HCT116 (cell line): ENCODE data around the gene MCC.

Experiments
- CTCF ChIP-seq, 3 experiments: fragments of 200-600 bp in 1 of 3; sonication (generic) in 1 of 3; IDR thresholded peaks in 2 of 3; conservative IDR thresholded peaks in 1 of 3; 2 replicates each; pipeline ENCODE4 v1.5.1; 2012 to 2017; ENCODE audit warnings: low read depth in 2 of 3, low read length in 2 of 3, antibody characterized with exemption in 1 of 3, borderline replicate concordance in 1 of 3, control low read depth in 1 of 3, mild to moderate bottlenecking in 1 of 3, mixed read lengths in 1 of 3, mixed run types in 1 of 3, moderate library complexity in 1 of 3; ENCODE audit not compliant: insufficient read depth in 1 of 3
- ELF1 ChIP-seq: IDR thresholded peaks from 2 replicates; pipeline ENCODE4 v1.6.1; 2012; ENCODE audit warnings: low read depth, borderline replicate concordance
- MAX ChIP-seq: IDR thresholded peaks from 2 replicates; pipeline ENCODE4 v1.6.1; 2012
- TCF7L2 ChIP-seq: IDR thresholded peaks from 2 replicates; pipeline ENCODE4 v1.7.0; 2011; ENCODE audit warnings: borderline replicate concordance, inconsistent platforms; ENCODE audit not compliant: insufficient read depth, insufficient read length; ENCODE audit errors: extremely low read depth

- TF ChIP-seq ELF1 = no peak
- TF ChIP-seq TCF7L2 = no peak
- no peak for TF ChIP-seq CTCF (IDR thresholded peaks at IDR 0.05 in 2 of 3, conservative IDR thresholded peaks at IDR 0.05 in 1 of 3; ENCODE audit: borderline replicate concordance in 1 of 3, insufficient read depth in 1 of 3, low read depth in 2 of 3, low read length in 2 of 3)
- TF ChIP-seq MAX = no peak
Observed at GRCh38 chr5:113435575-113435974, 52.7 kb downstream of the MCC start.
